ENCODE results near the gene F7. TPM values are rescaled to one million over a fixed set of nuclear protein-coding genes. Genes with fewer than 3 reads are reported as not detected.

The F7 gene
- total RNA-seq, 4 donors from 2014 or later: 0.20 to 1.2 TPM; not detected in 2

- Histone ChIP-seq H3K27me3 (no peaks in the 10 kb centered on the region), H3K4me3 (peak within 1 kb of the TSS in 1 of 4 donors; percentile 8), H3K27ac (peak within 1 kb of the TSS in 3 of 4 donors; percentile 2 to 35 (median 31)), H3K4me1 (no peaks in the 10 kb centered on the region), H3K36me3 (no peaks in the 10 kb centered on the region), H3K9me3 (no peaks in the 10 kb centered on the region)
- intact Hi-C loops (cut with DNase I; ENCODE audit: low total_unique reads): no loop called here
- TF ChIP-seq POLR2A (IDR thresholded peaks at IDR 0.05) (no peak), CTCF (IDR thresholded peaks at IDR 0.05 in 4 of 5, conservative IDR thresholded peaks at IDR 0.05 in 1 of 5) (no peak)
- peak; percentile 33 to 41 for ATAC-seq
- in situ Hi-C loops (cut with MboI; ENCODE audit: low sequenced_read_pairs in 4 of 4): no loop called here
- peak; percentile 16 to 23 for DNase-seq
Observed at GRCh38 chr13:113122550-113123225, 17.1 kb downstream of the F7 start, which contains the start of gene F10. TSS of gene F10 (plus strand) at chr13:113122799. CDS start at chr13:113122856, 57 bp downstream.

- intact Hi-C loops (cut with DNase I; ENCODE audit: low total_unique reads) (no loop called here), in situ Hi-C loops (cut with MboI; ENCODE audit: low sequenced_read_pairs in 4 of 4) (no loop called here)
- DNase-seq (no peak), ATAC-seq (no peak)
- no peaks in the 10 kb centered on the region for H3K36me3 ChIP-seq
- peak overlapping the region in 1 of 4 donors; percentile 8 for H3K4me3 ChIP-seq
- no peaks in the 10 kb centered on the region for H3K27me3 ChIP-seq
- H3K9me3 ChIP-seq: no peaks in the 10 kb centered on the region
- no peaks in the 10 kb centered on the region for H3K4me1 ChIP-seq
- peak overlapping the region in 2 of 4 donors; percentile 31 to 35 for H3K27ac ChIP-seq
- TF ChIP-seq CTCF (IDR thresholded peaks at IDR 0.05 in 4 of 5, conservative IDR thresholded peaks at IDR 0.05 in 1 of 5) (no peak), POLR2A (IDR thresholded peaks at IDR 0.05) (no peak)
Observed at GRCh38 chr13:113123226-113124201, 17.9 kb downstream of the F7 start.

- Histone ChIP-seq H3K4me3 (no peak overlapping the region), H3K4me1 (no peaks in the 10 kb centered on the region), H3K27ac (no peak overlapping the region), H3K36me3 (no peaks in the 10 kb centered on the region), H3K9me3 (no peaks in the 10 kb centered on the region), H3K27me3 (no peaks in the 10 kb centered on the region)
- no peak for ATAC-seq
- intact Hi-C loops (cut with DNase I; ENCODE audit: low total_unique reads): no loop called here
- in situ Hi-C loops (cut with MboI; ENCODE audit: low sequenced_read_pairs in 4 of 4): no loop called here
- peak in 1 of 2 donors; percentile 3 for DNase-seq
- no peak for TF ChIP-seq POLR2A (IDR thresholded peaks at IDR 0.05)
- no peak for TF ChIP-seq CTCF (IDR thresholded peaks at IDR 0.05 in 4 of 5, conservative IDR thresholded peaks at IDR 0.05 in 1 of 5)
Observed at GRCh38 chr13:113124211-113124970, 18.8 kb downstream of the F7 start.

GRCh38 chr13:113125506-113126264 lies 20.1 kb downstream of the F7 start:
- Histone ChIP-seq H3K4me1 (no peaks in the 10 kb centered on the region), H3K4me3 (no peak overlapping the region), H3K9me3 (no peaks in the 10 kb centered on the region), H3K27ac (no peak overlapping the region), H3K27me3 (no peaks in the 10 kb centered on the region), H3K36me3 (no peaks in the 10 kb centered on the region)
- DNase-seq: peak in 1 of 2 donors; percentile 4
- intact Hi-C loops (cut with DNase I; ENCODE audit: low total_unique reads): no loop called here
- TF ChIP-seq POLR2A (IDR thresholded peaks at IDR 0.05) (no peak), CTCF (IDR thresholded peaks at IDR 0.05 in 4 of 5, conservative IDR thresholded peaks at IDR 0.05 in 1 of 5) (no peak)
- in situ Hi-C loops (cut with MboI; ENCODE audit: low sequenced_read_pairs in 4 of 4): no loop called here
- ATAC-seq: no peak
